Measurements from ENCODE around the gene FAM72D.
"Not testable (repeated sequence)": the region's sequence is repeated elsewhere in the genome, so short reads cannot be mapped to it uniquely, and the experiment has no call there.

FAM72D gene

GRCh38 chr1:145063941-145064648, 31.7 kb upstream of the FAM72D start:
- not testable (repeated sequence) for H3K4me1 ChIP-seq (ENCODE audit: control insufficient read depth, insufficient read depth, low read depth, low read length); H2AFZ ChIP-seq (ENCODE audit: low read depth, low read length); H2AK5ac ChIP-seq (ENCODE audit: low read length, severe bottlenecking); H4K91ac ChIP-seq (ENCODE audit: low read length); H3K4ac ChIP-seq (ENCODE audit: low read depth in 1 of 2, low read length in 2 of 2); H3K23ac ChIP-seq (ENCODE audit: low read length in 2 of 2); H3K9ac ChIP-seq (ENCODE audit: low read length); H3K18ac ChIP-seq (ENCODE audit: low read depth in 1 of 2, low read length in 2 of 2); H3K27ac ChIP-seq (ENCODE audit: low read length, poor library complexity, severe bottlenecking); H3K79me1 ChIP-seq (replicated peaks; ENCODE audit: low read length, poor library complexity, severe bottlenecking); H3K14ac ChIP-seq (ENCODE audit: low read length in 2 of 2); H4K8ac ChIP-seq (ENCODE audit: low read length); DNase-seq; H2BK120ac ChIP-seq (ENCODE audit: low read depth, low read length); H2BK5ac ChIP-seq (ENCODE audit: low read depth, low read length, poor library complexity, severe bottlenecking); H3K4me3 ChIP-seq (ENCODE audit: insufficient read depth in 1 of 2, low read depth in 1 of 2, low read length in 2 of 2); H3K36me3 ChIP-seq (ENCODE audit: control insufficient read depth in 1 of 2, insufficient read depth in 2 of 2, low read depth in 1 of 2, low read length in 2 of 2); H3K4me2 ChIP-seq (ENCODE audit: low read length, poor library complexity, severe bottlenecking); H2BK15ac ChIP-seq (ENCODE audit: low read depth, poor library complexity, severe bottlenecking); H2BK12ac ChIP-seq (ENCODE audit: low read length in 2 of 2); H3K9me3 ChIP-seq (ENCODE audit: control insufficient read depth, low read length); H3K27me3 ChIP-seq (ENCODE audit: control insufficient read depth in 1 of 2, insufficient read depth in 1 of 2, low read length in 2 of 2)
- no CpG with 5 or more reads among the region's 2 CpGs for WGBS

- H3K18ac ChIP-seq (ENCODE audit: low read depth in 1 of 2, low read length in 2 of 2); H3K36me3 ChIP-seq (ENCODE audit: control insufficient read depth in 1 of 2, insufficient read depth in 2 of 2, low read depth in 1 of 2, low read length in 2 of 2); H3K14ac ChIP-seq (ENCODE audit: low read length in 2 of 2); H3K9ac ChIP-seq (ENCODE audit: low read length); H3K79me1 ChIP-seq (replicated peaks; ENCODE audit: low read length, poor library complexity, severe bottlenecking); H2BK15ac ChIP-seq (ENCODE audit: low read depth, poor library complexity, severe bottlenecking); H3K4me1 ChIP-seq (ENCODE audit: control insufficient read depth, insufficient read depth, low read depth, low read length); H4K91ac ChIP-seq (ENCODE audit: low read length); H3K4ac ChIP-seq (ENCODE audit: low read depth in 1 of 2, low read length in 2 of 2); H4K8ac ChIP-seq (ENCODE audit: low read length); DNase-seq; H2AK5ac ChIP-seq (ENCODE audit: low read length, severe bottlenecking); H2BK120ac ChIP-seq (ENCODE audit: low read depth, low read length); H3K27ac ChIP-seq (ENCODE audit: low read length, poor library complexity, severe bottlenecking); H2BK12ac ChIP-seq (ENCODE audit: low read length in 2 of 2); H3K9me3 ChIP-seq (ENCODE audit: control insufficient read depth, low read length); H2AFZ ChIP-seq (ENCODE audit: low read depth, low read length); H3K23ac ChIP-seq (ENCODE audit: low read length in 2 of 2); H3K4me2 ChIP-seq (ENCODE audit: low read length, poor library complexity, severe bottlenecking); H3K4me3 ChIP-seq (ENCODE audit: insufficient read depth in 1 of 2, low read depth in 1 of 2, low read length in 2 of 2); H3K27me3 ChIP-seq (ENCODE audit: control insufficient read depth in 1 of 2, insufficient read depth in 1 of 2, low read length in 2 of 2); H2BK5ac ChIP-seq (ENCODE audit: low read depth, low read length, poor library complexity, severe bottlenecking): not testable (repeated sequence)
- no CpG with 5 or more reads among the region's 5 CpGs for WGBS
These were observed 30.5 kb upstream of the FAM72D start for GRCh38 chr1:145065194-145065826.

GRCh38 chr1:145066486-145066885, 29.3 kb upstream of the FAM72D start:
- not testable (repeated sequence) for H4K8ac ChIP-seq (ENCODE audit: low read length); DNase-seq; H3K18ac ChIP-seq (ENCODE audit: low read depth in 1 of 2, low read length in 2 of 2); H3K4ac ChIP-seq (ENCODE audit: low read depth in 1 of 2, low read length in 2 of 2); H3K4me3 ChIP-seq (ENCODE audit: insufficient read depth in 1 of 2, low read depth in 1 of 2, low read length in 2 of 2); H3K36me3 ChIP-seq (ENCODE audit: control insufficient read depth in 1 of 2, insufficient read depth in 2 of 2, low read depth in 1 of 2, low read length in 2 of 2); H3K14ac ChIP-seq (ENCODE audit: low read length in 2 of 2); H3K27ac ChIP-seq (ENCODE audit: low read length, poor library complexity, severe bottlenecking); H2BK5ac ChIP-seq (ENCODE audit: low read depth, low read length, poor library complexity, severe bottlenecking); H2AK5ac ChIP-seq (ENCODE audit: low read length, severe bottlenecking); H2AFZ ChIP-seq (ENCODE audit: low read depth, low read length); H2BK15ac ChIP-seq (ENCODE audit: low read depth, poor library complexity, severe bottlenecking); H3K9ac ChIP-seq (ENCODE audit: low read length); H2BK12ac ChIP-seq (ENCODE audit: low read length in 2 of 2); H4K91ac ChIP-seq (ENCODE audit: low read length); H3K23ac ChIP-seq (ENCODE audit: low read length in 2 of 2); H3K27me3 ChIP-seq (ENCODE audit: control insufficient read depth in 1 of 2, insufficient read depth in 1 of 2, low read length in 2 of 2); H3K4me1 ChIP-seq (ENCODE audit: control insufficient read depth, insufficient read depth, low read depth, low read length); H3K4me2 ChIP-seq (ENCODE audit: low read length, poor library complexity, severe bottlenecking); H2BK120ac ChIP-seq (ENCODE audit: low read depth, low read length); H3K9me3 ChIP-seq (ENCODE audit: control insufficient read depth, low read length); H3K79me1 ChIP-seq (replicated peaks; ENCODE audit: low read length, poor library complexity, severe bottlenecking)
- no CpG with 5 or more reads among the region's 10 CpGs for WGBS

GRCh38 chr1:145071569-145071968, 24.2 kb upstream of the FAM72D start:
- H2AFZ ChIP-seq (ENCODE audit: low read depth, low read length); H3K4me3 ChIP-seq (ENCODE audit: insufficient read depth in 1 of 2, low read depth in 1 of 2, low read length in 2 of 2); H3K9me3 ChIP-seq (ENCODE audit: control insufficient read depth, low read length); H4K91ac ChIP-seq (ENCODE audit: low read length); H2BK5ac ChIP-seq (ENCODE audit: low read depth, low read length, poor library complexity, severe bottlenecking); H3K36me3 ChIP-seq (ENCODE audit: control insufficient read depth in 1 of 2, insufficient read depth in 2 of 2, low read depth in 1 of 2, low read length in 2 of 2); H3K27ac ChIP-seq (ENCODE audit: low read length, poor library complexity, severe bottlenecking); DNase-seq; H3K4me1 ChIP-seq (ENCODE audit: control insufficient read depth, insufficient read depth, low read depth, low read length); H4K8ac ChIP-seq (ENCODE audit: low read length); H2BK120ac ChIP-seq (ENCODE audit: low read depth, low read length); H2BK12ac ChIP-seq (ENCODE audit: low read length in 2 of 2); H3K23ac ChIP-seq (ENCODE audit: low read length in 2 of 2); H3K27me3 ChIP-seq (ENCODE audit: control insufficient read depth in 1 of 2, insufficient read depth in 1 of 2, low read length in 2 of 2); H3K4ac ChIP-seq (ENCODE audit: low read depth in 1 of 2, low read length in 2 of 2); H3K18ac ChIP-seq (ENCODE audit: low read depth in 1 of 2, low read length in 2 of 2); H3K14ac ChIP-seq (ENCODE audit: low read length in 2 of 2); H3K4me2 ChIP-seq (ENCODE audit: low read length, poor library complexity, severe bottlenecking); H3K79me1 ChIP-seq (replicated peaks; ENCODE audit: low read length, poor library complexity, severe bottlenecking); H2AK5ac ChIP-seq (ENCODE audit: low read length, severe bottlenecking); H3K9ac ChIP-seq (ENCODE audit: low read length); H2BK15ac ChIP-seq (ENCODE audit: low read depth, poor library complexity, severe bottlenecking): not testable (repeated sequence)
- no CpG with 5 or more reads among the region's 6 CpGs for WGBS

Data from mesenchymal stem cell (in vitro differentiated cells and primary cell).